Activated CD4-positive, CD25-positive, alpha-beta regulatory T cell treated with anti-CD3 and anti-CD28 coated beads, Interleukin-2, amount 50 U/mL, for 72 hours (primary cell): ENCODE results near the gene MAST4.
"Not testable (repeated sequence)": the region's sequence is repeated elsewhere in the genome, so short reads cannot be mapped to it uniquely, and the experiment has no call there.

Experiments
- DNase-seq: peaks from one replicate; pipeline ENCODE4 v3.0.0; 2021

Gene MAST4

DNA sequence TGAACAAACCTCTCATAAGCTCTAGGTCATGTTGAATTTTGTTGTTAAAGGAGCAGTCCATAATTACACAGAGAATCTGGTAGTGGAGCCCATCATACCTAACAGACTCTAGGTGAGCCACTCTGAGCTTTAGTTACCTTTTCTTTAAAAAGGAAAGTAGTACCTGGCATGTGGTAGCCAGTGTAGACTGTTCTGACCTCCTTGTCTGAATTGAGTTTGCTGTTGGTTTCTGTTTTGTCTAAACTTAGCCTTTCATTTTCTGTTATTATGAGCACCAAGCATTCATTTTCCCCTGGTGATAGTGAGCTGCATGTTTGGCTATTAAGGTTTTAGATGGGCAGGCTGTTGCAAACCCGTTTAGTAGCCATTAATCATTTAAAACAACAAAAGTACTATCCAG lies 112.2 kb downstream of the MAST4 start:
- no peak for DNase-seq

DNA sequence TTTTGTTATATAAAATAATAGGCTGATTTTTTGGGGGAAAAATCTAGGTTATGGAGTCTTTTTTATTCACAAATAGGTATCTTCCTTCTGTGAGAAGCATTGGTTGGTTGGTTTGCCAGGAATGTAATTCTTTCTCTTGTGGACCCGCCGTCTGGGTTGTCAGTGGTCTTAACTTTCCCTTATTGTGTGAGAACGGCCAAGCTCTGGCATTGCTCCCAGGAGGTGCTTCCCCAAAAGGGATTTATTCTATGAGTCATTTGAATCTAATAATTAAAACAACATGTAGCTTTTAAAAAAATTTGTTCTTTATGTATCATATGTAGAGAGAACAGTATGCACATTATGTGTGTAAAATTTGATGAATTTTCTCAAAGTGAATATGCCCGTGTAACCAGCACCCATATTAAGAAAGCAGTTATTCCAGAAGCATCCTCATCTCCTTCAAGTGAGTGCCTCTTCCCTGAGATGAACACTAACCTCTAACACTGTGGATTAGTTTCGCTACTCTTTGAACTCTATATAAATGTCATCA lies 114.4 kb downstream of the MAST4 start:
- DNase-seq, result no peak

GRCh38 chr5:66713998-66714397 lies 117.8 kb downstream of the MAST4 start:
- no peak for DNase-seq

DNA sequence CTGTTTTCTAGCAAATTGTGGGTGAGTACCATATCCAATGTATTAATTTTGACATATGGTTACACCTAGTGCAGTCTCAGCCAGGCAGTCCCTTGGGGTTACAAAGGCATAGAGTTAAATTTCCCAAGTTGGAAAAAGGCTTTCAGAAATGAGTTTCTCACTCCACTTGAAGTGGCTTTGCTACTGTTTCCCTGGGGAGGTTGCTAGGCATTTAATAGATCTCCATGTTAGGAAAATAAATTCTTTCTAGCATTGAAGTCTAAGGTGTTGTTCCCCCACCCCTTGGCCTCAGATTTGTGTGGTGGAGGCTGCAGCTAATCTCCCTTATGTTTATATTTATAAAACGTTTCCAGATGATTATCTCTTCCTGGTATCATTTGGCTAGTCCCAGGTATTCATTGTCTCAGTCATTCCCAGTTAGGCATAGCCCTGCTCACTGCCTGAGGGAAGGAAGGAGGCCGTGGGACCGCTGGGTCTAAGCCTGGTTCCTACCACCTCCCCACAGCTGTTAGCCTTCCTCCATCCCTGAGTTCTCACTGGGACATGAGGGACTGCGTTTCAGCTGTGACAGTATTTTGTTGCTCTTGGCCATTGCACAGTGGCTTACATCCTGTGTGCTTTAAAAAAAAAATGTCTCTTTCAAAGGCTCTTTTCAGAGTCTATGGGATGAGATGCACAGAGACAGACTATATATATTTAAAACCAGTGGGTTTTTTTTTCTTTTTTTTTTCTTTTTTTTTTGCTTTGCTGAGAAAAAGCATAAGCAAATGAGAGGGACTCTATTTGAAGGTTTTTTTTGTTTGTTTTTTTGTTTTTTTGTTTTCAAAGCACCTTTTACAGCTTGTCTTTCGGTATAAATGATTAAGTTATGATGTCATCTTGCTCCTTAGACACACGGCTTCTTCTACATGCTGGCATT lies 121.5 kb downstream of the MAST4 start:
- DNase-seq, result no peak

GRCh38 chr5:66718374-66719002 lies 122.3 kb downstream of the MAST4 start:
- no peak for DNase-seq

- no peak for DNase-seq
These were observed 124.6 kb downstream of the MAST4 start for GRCh38 chr5:66720780-66721179.

GRCh38 chr5:66722686-66723085 lies 126.5 kb downstream of the MAST4 start:
- no peak for DNase-seq

- DNase-seq, result no peak
These were observed 128.4 kb downstream of the MAST4 start for GRCh38 chr5:66724349-66725139.

DNA sequence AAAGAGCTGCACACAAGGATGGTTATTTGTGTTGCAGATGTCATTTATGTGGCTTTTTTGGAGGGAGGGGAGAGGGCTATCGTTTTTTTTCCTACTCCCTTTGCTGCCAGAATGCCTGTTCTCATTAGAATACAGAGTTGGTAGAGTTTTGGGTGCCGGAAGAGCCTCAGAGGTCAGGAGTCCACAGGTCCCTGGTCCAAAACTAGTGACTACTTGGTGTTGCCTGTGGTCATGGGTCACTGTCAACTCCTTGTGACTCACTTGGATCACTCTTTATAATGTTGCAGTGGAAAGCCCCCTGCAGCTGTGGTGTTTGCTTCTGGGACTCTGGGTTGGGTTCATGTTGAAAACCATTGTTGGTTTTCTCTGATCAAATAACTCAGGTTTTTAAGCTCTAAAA lies 131.4 kb downstream of the MAST4 start:
- no peak for DNase-seq

GRCh38 chr5:66728049-66728448 lies 131.9 kb downstream of the MAST4 start:
- DNase-seq, result no peak

- no peak for DNase-seq
These were observed 140.9 kb downstream of the MAST4 start for GRCh38 chr5:66737096-66737495.

GRCh38 chr5:66738136-66738535 lies 141.9 kb downstream of the MAST4 start:
- DNase-seq, result no peak

- DNase-seq, result no peak
These were observed 142.8 kb downstream of the MAST4 start for GRCh38 chr5:66739021-66739420.

DNA sequence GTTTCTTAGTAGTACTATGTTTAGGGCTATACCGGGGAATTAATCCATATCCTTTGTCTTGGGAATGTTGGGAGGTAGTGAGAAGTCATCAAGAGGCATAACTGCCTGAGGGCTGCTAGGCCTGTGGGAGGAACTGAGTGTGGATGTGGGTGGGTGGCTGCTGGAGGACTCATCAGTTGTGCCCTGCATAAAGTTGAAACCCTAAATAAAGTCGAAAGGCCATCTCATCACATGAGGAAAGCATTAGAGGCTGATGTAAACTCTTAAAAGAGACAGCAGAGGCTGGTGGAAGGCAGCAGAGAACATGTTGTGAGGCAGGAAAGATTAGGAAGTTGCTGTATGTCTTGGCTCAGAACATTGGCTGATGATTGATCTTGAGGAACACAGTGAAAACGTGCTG lies 143.8 kb downstream of the MAST4 start:
- no peak for DNase-seq

GRCh38 chr5:66741394-66741793 lies 145.2 kb downstream of the MAST4 start:
- DNase-seq, result no peak

GRCh38 chr5:66742083-66742895 lies 146.1 kb downstream of the MAST4 start:
- no peak for DNase-seq

DNA sequence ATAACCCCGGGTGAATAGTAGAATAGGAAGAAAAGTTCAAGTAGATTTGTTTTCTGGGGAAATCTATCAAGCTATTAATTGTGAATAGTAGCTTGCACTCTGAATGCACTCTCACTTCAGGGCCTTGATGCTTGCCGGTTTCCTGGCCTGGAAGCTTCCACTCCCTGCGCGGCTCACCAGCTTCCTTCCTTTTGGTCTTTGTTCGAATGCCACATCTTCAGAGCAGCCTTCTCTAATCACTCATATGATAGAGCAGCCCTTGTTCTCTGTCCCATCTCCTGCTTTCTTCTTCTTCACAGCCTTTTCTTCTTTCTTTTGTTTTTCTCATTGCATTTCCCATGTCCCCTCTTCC lies 146.7 kb downstream of the MAST4 start:
- DNase-seq, result no peak

GRCh38 chr5:66743344-66743743 lies 147.2 kb downstream of the MAST4 start:
- no peak for DNase-seq

DNA sequence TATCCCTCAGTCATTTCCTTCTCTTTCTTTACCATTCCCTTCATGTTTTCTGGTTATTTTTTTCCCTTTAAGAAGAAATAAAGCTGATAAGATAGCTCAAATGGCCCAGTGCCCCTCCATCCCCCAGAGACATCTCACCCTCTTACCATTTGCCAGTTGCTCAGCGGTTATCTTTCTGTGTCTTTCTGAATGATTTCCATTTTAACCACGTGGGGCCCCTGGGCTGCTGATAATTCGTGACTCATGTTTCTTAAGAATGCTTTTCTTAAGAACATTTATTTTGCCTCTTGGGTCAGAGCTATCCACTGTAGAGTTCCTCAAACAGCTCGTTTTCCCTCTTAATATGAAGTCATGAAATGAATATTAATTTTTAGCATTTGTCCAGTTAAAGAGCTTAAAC lies 147.8 kb downstream of the MAST4 start:
- no peak for DNase-seq

- DNase-seq, result no peak
These were observed 149.1 kb downstream of the MAST4 start for GRCh38 chr5:66745297-66745696.

- DNase-seq, result no peak
These were observed 151.4 kb downstream of the MAST4 start for GRCh38 chr5:66747607-66748006.

- not testable (repeated sequence) for DNase-seq
These were observed 156.5 kb downstream of the MAST4 start for GRCh38 chr5:66752668-66753067.
